A673 (cell line): ENCODE data around the gene PELI2.

ENCODE experiments used
- EZH2 ChIP-seq: fragments of 200-600 bp; sonication (generic); IDR thresholded peaks from 2 replicates; pipeline ENCODE4 v1.6.1; 2017; ENCODE audit warnings: borderline replicate concordance, low read depth, mild to moderate bottlenecking, mixed read lengths, antibody characterized with exemption, low read length; ENCODE audit not compliant: poor library complexity, severe bottlenecking
- TF ChIP-seq, protein P1 (sequence below): fragments of 300-800, 200-600 bp; sonication (generic); conservative IDR thresholded peaks from 2 replicates; pipeline ENCODE4 v1.5.1; 2017; ENCODE audit warnings: low read depth, mild to moderate bottlenecking, antibody characterized with exemption, low read length, moderate library complexity, mixed read lengths

- TF ChIP-seq, protein P1, sequence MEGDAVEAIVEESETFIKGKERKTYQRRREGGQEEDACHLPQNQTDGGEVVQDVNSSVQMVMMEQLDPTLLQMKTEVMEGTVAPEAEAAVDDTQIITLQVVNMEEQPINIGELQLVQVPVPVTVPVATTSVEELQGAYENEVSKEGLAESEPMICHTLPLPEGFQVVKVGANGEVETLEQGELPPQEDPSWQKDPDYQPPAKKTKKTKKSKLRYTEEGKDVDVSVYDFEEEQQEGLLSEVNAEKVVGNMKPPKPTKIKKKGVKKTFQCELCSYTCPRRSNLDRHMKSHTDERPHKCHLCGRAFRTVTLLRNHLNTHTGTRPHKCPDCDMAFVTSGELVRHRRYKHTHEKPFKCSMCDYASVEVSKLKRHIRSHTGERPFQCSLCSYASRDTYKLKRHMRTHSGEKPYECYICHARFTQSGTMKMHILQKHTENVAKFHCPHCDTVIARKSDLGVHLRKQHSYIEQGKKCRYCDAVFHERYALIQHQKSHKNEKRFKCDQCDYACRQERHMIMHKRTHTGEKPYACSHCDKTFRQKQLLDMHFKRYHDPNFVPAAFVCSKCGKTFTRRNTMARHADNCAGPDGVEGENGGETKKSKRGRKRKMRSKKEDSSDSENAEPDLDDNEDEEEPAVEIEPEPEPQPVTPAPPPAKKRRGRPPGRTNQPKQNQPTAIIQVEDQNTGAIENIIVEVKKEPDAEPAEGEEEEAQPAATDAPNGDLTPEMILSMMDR = no peak
- no peak for TF ChIP-seq EZH2
These were observed 186.2 kb downstream of the PELI2 start for GRCh38 chr14:56304456-56304855.
